ENCODE results near the gene TANC1. TPM values are rescaled to one million over a fixed set of nuclear protein-coding genes. Genes with fewer than 3 reads are reported as not detected.

Gene TANC1
- total and polyA plus RNA-seq, 2 experiments from 2014 or later: 2.8 to 9.5 TPM

- Mint-ChIP-seq H3K9me3 (peaks cover 12% of the 10 kb centered on the region), H3K4me1 (peaks cover 13% of the 10 kb centered on the region), H3K27ac (no peak overlapping the region), H3K4me3 (no peak overlapping the region), H3K36me3 (ENCODE audit: low read depth) (peaks cover 16% of the 10 kb centered on the region), H3K27me3 (ENCODE audit: insufficient read depth, low read depth, poor library complexity) (peaks cover 7% of the 10 kb centered on the region)
- no peak overlapping the region for H3K4me3 ChIP-seq
- 0 out of 2 replicates have a peak, but pooled peaks cover 2% of the 10 kb centered on the region for H3K36me3 ChIP-seq (ENCODE audit: insufficient read depth)
- H3K4me1 ChIP-seq (ENCODE audit: insufficient read depth): peaks cover 14% of the 10 kb centered on the region
- DNase-seq (ENCODE audit: low spot score) (no peak), ATAC-seq (no peak)
- H3K79me2 ChIP-seq (replicated peaks; ENCODE audit: insufficient read depth): 0 out of 2 replicates have a peak, but pooled peaks cover 5% of the 10 kb centered on the region
- no peaks in the 10 kb centered on the region for H3K9me2 ChIP-seq (ENCODE audit: insufficient read depth)
- no peak overlapping the region for H3K27ac ChIP-seq (ENCODE audit: low read depth)
- H3K4me2 ChIP-seq: no peak overlapping the region
- no peak overlapping the region for H2AFZ ChIP-seq
- TF ChIP-seq ZNF462 (CRISPR knock-in tag; IDR thresholded peaks at IDR 0.05) (no peak), ZNF331 (CRISPR knock-in tag; IDR thresholded peaks at IDR 0.05; ENCODE audit: low read depth) (no peak), STAT1 (IDR thresholded peaks at IDR 0.05; ENCODE audit: unreplicated experiment) (no peak), CREB1 (CRISPR knock-in tag; IDR thresholded peaks at IDR 0.05; ENCODE audit: low read depth) (no peak), REST (IDR thresholded peaks at IDR 0.05; ENCODE audit: unreplicated experiment) (no peak), EZH2phosphoT487 (IDR thresholded peaks at IDR 0.05; ENCODE audit: unreplicated experiment) (no peak), POLR2AphosphoS5 (IDR thresholded peaks at IDR 0.05; ENCODE audit: low read depth) (no peak), ZNF114 (CRISPR knock-in tag; IDR thresholded peaks at IDR 0.05) (no peak)
- TF ChIP-seq, protein P1, sequence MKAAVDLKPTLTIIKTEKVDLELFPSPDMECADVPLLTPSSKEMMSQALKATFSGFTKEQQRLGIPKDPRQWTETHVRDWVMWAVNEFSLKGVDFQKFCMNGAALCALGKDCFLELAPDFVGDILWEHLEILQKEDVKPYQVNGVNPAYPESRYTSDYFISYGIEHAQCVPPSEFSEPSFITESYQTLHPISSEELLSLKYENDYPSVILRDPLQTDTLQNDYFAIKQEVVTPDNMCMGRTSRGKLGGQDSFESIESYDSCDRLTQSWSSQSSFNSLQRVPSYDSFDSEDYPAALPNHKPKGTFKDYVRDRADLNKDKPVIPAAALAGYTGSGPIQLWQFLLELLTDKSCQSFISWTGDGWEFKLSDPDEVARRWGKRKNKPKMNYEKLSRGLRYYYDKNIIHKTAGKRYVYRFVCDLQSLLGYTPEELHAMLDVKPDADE (IDR thresholded peaks at IDR 0.05): no peak
- no peaks in the 10 kb centered on the region for H3F3A ChIP-seq (replicated peaks; ENCODE audit: low read depth)
- no peaks in the 10 kb centered on the region for H3K27me3 ChIP-seq (ENCODE audit: insufficient read depth)
- H4K20me1 ChIP-seq (replicated peaks; ENCODE audit: insufficient read depth): 0 out of 2 replicates have a peak, but pooled peaks cover under 1% of the 10 kb centered on the region
Measured at GRCh38 chr2:158999458-158999857, 31.0 kb downstream of the TANC1 start.
